ENCODE data around the gene ROS1. TPM values are rescaled to one million over a fixed set of nuclear protein-coding genes. Genes with fewer than 3 reads are reported as not detected.

ROS1 gene
- total and polyA plus RNA-seq, 5 donors from 2014 or later, result not detected

Other genes starting within 250 kb of the ROS1 start
- not detected for gene VGLL2, start 160.4 kb downstream of the ROS1 start, total RNA-seq
- not detected for gene VGLL2, start 160.4 kb downstream of the ROS1 start, polyA plus RNA-seq
- 1.3 TPM for gene DCBLD1, start 56.7 kb upstream of the ROS1 start, total RNA-seq
- gene DCBLD1, start 56.7 kb upstream of the ROS1 start, polyA plus RNA-seq, result 1 to 10 TPM; 2.9 to 5.5 (median 3.4) TPM
- gene GOPC, start 176.6 kb upstream of the ROS1 start, total RNA-seq, result 20.2 TPM
- gene GOPC, start 176.6 kb upstream of the ROS1 start, polyA plus RNA-seq, result 10 to 100 TPM; 13.0 to 15.4 (median 13.9) TPM
- 24.6 TPM for gene NUS1, start 249.5 kb upstream of the ROS1 start, total RNA-seq
- gene NUS1, start 249.5 kb upstream of the ROS1 start, polyA plus RNA-seq, result 10 to 100 TPM; 12.6 to 16.7 (median 14.8) TPM

Data from CD4-positive, CD25-positive, alpha-beta regulatory T cell (primary cell).